ENCODE results near the gene SCN3A.

GRCh38 chr2:165239230-165239629 lies 35.4 kb upstream of the SCN3A start, which contains the start of gene SCN2A:
- TF ChIP-seq SIN3A (IDR thresholded peaks at IDR 0.05; ENCODE audit: borderline replicate concordance, insufficient read depth, low read length) = no peak
- TF ChIP-seq TAF1 (IDR thresholded peaks at IDR 0.05; ENCODE audit: borderline replicate concordance, insufficient read depth, low read length) = no peak
- no peak for TF ChIP-seq POLR2AphosphoS5 (IDR thresholded peaks at IDR 0.05; ENCODE audit: low read depth, low read length)

Data from PFSK-1 (cell line).